Heart left ventricle (tissue), 13 donors: ENCODE measurements around the gene TAP1.

Source experiments
- CTCF ChIP-seq, 12 donors: fragments of 200-600 bp; sonication (generic) in 4 of 12; IDR thresholded peaks; one replicate each; pipeline versions ENCODE4 v1.5.0 to v1.8.0; 2018 to 2022; ENCODE audit warnings: antibody characterized with exemption in 12 of 12, mild to moderate bottlenecking in 5 of 12
- POLR2A ChIP-seq, 2 donors: fragments of 450-650 bp; IDR thresholded peaks; one replicate each; pipeline ENCODE4 v1.6.1; 2017; ENCODE audit warnings: antibody characterized with exemption in 2 of 2, mild to moderate bottlenecking in 2 of 2, moderate library complexity in 2 of 2
- donor health status: ischemic (EF 13 %, LVEDD 7.1; RV severe dilation, severe dysfunction).
- donor health status: DM: no; HTN: yes; CAD: no.
- donor health status: DM: no; HTN: no; CAD: no.
- donor health status: ischemic (EF 25% LVEDD 6.9; RV normal size, moderate dysfunction).
- donor health status: ischemic (EF 25% LVEDD 5.7; RV mildly dilated, moderate dysfunction).
- donor health status: ischemic (EF 35%, LVEDD 5.7; RV mildly dilated, moderate dysfunction).
- donor health status: nonischemic (EF 11% LVEDD 7.7; RV severe dilation, severe dysfunction).
- donor health status: DM: yes; HTN: yes; CAD: no.
- donor health status: PGD.
- donor health status: ischemic (EF 29% LVEDD 5.4; RV normal size, mild dysfunction).
- donor health status: nonischemic (EF 23%, LVEDD 6.1; RV moderate dilation, normal function).

- TF ChIP-seq CTCF (IDR thresholded peaks at IDR 0.05) = no peak
- TF ChIP-seq POLR2A (IDR thresholded peaks at IDR 0.05) = no peak
Observed at GRCh38 chr6:32867022-32867477, 13.5 kb upstream of the TAP1 start.
